SK-N-SH treated with all-trans-retinoic acid at 6 μM for 48 hours (cell line): ENCODE data around the gene MOGAT3.

Experiments used
- ARNTL ChIP-seq: fragments of 450-650 bp; formaldehyde crosslinking; IDR thresholded peaks from 2 replicates; pipeline ENCODE4 v1.5.0; 2020; ENCODE audit warnings: low read depth, mild to moderate bottlenecking, moderate library complexity, borderline replicate concordance
- CSDC2 ChIP-seq: fragments of 250-450 bp; sonication (Bioruptor Pico); IDR thresholded peaks from 2 replicates; pipeline ENCODE4 v1.5.0; 2020; ENCODE audit warnings: mild to moderate bottlenecking, moderate library complexity
- ISL1 ChIP-seq: fragments of 250-450 bp; sonication (Bioruptor Pico); IDR thresholded peaks from 2 replicates; pipeline ENCODE4 v2.1.2; 2022; ENCODE audit warnings: mild to moderate bottlenecking, moderate library complexity
- RARB ChIP-seq: fragments of 250-450 bp; sonication (Bioruptor Pico); IDR thresholded peaks from 2 replicates; pipeline ENCODE4 v1.8.0; 2021; ENCODE audit warnings: mild to moderate bottlenecking, moderate library complexity
- TOX ChIP-seq: fragments of 250-450 bp; sonication (Bioruptor Pico); IDR thresholded peaks from 2 replicates; pipeline ENCODE4 v1.8.0; 2021; ENCODE audit warnings: mild to moderate bottlenecking, moderate library complexity, borderline replicate concordance
- ZFP3 ChIP-seq: fragments of 250-450 bp; sonication (Bioruptor Pico); IDR thresholded peaks from 2 replicates; pipeline ENCODE4 v1.5.0; 2020; ENCODE audit warnings: mild to moderate bottlenecking, moderate library complexity
- ZNF565 ChIP-seq: fragments of 450-650 bp; formaldehyde crosslinking; conservative IDR thresholded peaks from 2 replicates; pipeline ENCODE4 v1.5.0; 2020; ENCODE audit warnings: low read depth, mild to moderate bottlenecking, moderate library complexity
- TF ChIP-seq, protein P1 (sequence below): fragments of 250-450 bp; sonication (Bioruptor Pico); IDR thresholded peaks from 2 replicates; pipeline ENCODE4 v1.5.1; 2020; ENCODE audit warnings: low read depth, mild to moderate bottlenecking, moderate library complexity
- TF ChIP-seq, protein P2 (sequence below): fragments of 250-450 bp; sonication (Bioruptor Pico); IDR thresholded peaks from 2 replicates; pipeline ENCODE4 v1.8.0; 2020; ENCODE audit warnings: mild to moderate bottlenecking, moderate library complexity, borderline replicate concordance
- TF ChIP-seq, protein P3 (sequence below): fragments of 250-450 bp; sonication (Bioruptor Pico); IDR thresholded peaks from 2 replicates; pipeline ENCODE4 v1.5.0; 2020; ENCODE audit warnings: mild to moderate bottlenecking, moderate library complexity

DNA sequence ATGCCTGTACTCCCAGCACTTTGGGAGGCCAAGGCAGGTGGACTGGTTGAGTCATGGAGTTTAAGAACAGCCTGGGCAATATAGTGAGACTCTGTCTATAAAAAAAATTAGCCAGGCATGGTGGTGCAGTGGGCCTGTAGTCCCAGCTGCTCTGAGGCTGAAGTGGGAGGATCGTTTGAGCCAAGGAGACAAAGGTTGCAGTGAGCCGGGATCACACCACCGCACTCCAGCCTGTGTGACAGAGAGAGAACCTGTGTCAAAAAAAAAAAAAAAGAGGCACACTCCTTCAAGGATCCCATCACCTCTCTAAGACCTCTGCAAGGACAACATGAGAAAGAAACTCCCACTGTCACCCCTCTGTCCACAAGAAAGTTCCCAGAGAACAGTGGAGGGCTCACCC, 25.2 kb downstream of the MOGAT3 start:
- TF ChIP-seq ARNTL (CRISPR knock-in tag) (no peak), RARB (CRISPR knock-in tag) (no peak), ZNF565 (CRISPR knock-in tag) (no peak), ZFP3 (CRISPR knock-in tag) (no peak), TOX (CRISPR knock-in tag) (no peak), CSDC2 (no peak), ISL1 (CRISPR knock-in tag) (no peak)
- TF ChIP-seq, protein P1, sequence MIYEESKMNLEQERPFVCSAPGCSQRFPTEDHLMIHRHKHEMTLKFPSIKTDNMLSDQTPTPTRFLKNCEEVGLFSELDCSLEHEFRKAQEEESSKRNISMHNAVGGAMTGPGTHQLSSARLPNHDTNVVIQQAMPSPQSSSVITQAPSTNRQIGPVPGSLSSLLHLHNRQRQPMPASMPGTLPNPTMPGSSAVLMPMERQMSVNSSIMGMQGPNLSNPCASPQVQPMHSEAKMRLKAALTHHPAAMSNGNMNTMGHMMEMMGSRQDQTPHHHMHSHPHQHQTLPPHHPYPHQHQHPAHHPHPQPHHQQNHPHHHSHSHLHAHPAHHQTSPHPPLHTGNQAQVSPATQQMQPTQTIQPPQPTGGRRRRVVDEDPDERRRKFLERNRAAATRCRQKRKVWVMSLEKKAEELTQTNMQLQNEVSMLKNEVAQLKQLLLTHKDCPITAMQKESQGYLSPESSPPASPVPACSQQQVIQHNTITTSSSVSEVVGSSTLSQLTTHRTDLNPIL, result no peak
- TF ChIP-seq, protein P2, sequence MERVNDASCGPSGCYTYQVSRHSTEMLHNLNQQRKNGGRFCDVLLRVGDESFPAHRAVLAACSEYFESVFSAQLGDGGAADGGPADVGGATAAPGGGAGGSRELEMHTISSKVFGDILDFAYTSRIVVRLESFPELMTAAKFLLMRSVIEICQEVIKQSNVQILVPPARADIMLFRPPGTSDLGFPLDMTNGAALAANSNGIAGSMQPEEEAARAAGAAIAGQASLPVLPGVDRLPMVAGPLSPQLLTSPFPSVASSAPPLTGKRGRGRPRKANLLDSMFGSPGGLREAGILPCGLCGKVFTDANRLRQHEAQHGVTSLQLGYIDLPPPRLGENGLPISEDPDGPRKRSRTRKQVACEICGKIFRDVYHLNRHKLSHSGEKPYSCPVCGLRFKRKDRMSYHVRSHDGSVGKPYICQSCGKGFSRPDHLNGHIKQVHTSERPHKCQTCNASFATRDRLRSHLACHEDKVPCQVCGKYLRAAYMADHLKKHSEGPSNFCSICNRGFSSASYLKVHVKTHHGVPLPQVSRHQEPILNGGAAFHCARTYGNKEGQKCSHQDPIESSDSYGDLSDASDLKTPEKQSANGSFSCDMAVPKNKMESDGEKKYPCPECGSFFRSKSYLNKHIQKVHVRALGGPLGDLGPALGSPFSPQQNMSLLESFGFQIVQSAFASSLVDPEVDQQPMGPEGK (CRISPR knock-in tag), result no peak
- TF ChIP-seq, protein P3, sequence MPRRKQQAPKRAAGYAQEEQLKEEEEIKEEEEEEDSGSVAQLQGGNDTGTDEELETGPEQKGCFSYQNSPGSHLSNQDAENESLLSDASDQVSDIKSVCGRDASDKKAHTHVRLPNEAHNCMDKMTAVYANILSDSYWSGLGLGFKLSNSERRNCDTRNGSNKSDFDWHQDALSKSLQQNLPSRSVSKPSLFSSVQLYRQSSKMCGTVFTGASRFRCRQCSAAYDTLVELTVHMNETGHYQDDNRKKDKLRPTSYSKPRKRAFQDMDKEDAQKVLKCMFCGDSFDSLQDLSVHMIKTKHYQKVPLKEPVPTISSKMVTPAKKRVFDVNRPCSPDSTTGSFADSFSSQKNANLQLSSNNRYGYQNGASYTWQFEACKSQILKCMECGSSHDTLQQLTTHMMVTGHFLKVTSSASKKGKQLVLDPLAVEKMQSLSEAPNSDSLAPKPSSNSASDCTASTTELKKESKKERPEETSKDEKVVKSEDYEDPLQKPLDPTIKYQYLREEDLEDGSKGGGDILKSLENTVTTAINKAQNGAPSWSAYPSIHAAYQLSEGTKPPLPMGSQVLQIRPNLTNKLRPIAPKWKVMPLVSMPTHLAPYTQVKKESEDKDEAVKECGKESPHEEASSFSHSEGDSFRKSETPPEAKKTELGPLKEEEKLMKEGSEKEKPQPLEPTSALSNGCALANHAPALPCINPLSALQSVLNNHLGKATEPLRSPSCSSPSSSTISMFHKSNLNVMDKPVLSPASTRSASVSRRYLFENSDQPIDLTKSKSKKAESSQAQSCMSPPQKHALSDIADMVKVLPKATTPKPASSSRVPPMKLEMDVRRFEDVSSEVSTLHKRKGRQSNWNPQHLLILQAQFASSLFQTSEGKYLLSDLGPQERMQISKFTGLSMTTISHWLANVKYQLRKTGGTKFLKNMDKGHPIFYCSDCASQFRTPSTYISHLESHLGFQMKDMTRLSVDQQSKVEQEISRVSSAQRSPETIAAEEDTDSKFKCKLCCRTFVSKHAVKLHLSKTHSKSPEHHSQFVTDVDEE (CRISPR knock-in tag), result no peak
